ENCODE results near the gene NEURL1. TPM values are rescaled to one million over a fixed set of nuclear protein-coding genes. Genes with fewer than 3 reads are reported as not detected.

NEURL1 gene
- total and polyA plus RNA-seq, 9 donors = 0.28 to 5.6 (median 3.1) TPM

GRCh38 chr10:103570844-103571655, 77.5 kb downstream of the NEURL1 start:
- DNase-seq = no peak
- no peaks in the 10 kb centered on the region for H3K36me3 ChIP-seq
- WGBS, 3 donors = 93 to 97% (median 95%) methylated on average over 27 to 28 of the region's 28 CpGs
- no peak overlapping the region for H3K27ac ChIP-seq
- intact Hi-C loops (cut with DNase I) = no loop called here
- H3K27me3 ChIP-seq = no peaks in the 10 kb centered on the region
- TF ChIP-seq CTCF (IDR thresholded peaks at IDR 0.05) (no peak), EP300 (IDR thresholded peaks at IDR 0.05) (no peak), POLR2A (IDR thresholded peaks at IDR 0.05) (no peak)
- H3K4me1 ChIP-seq (ENCODE audit: insufficient read depth) = peaks cover 2% of the 10 kb centered on the region
- H3K4me3 ChIP-seq = no peak overlapping the region
- H3K9me3 ChIP-seq = no peaks in the 10 kb centered on the region

- Histone ChIP-seq H3K4me3 (no peak overlapping the region), H3K4me1 (ENCODE audit: insufficient read depth) (peaks cover 2% of the 10 kb centered on the region), H3K27ac (no peak overlapping the region), H3K36me3 (no peaks in the 10 kb centered on the region), H3K27me3 (no peaks in the 10 kb centered on the region), H3K9me3 (no peaks in the 10 kb centered on the region)
- WGBS, 3 donors = 95 to 98% (median 96%) methylated on average over 15 to 18 of the region's 18 CpGs
- TF ChIP-seq CTCF (IDR thresholded peaks at IDR 0.05) = no peak
- TF ChIP-seq POLR2A (IDR thresholded peaks at IDR 0.05) = no peak
- TF ChIP-seq EP300 (IDR thresholded peaks at IDR 0.05) = no peak
- intact Hi-C loops (cut with DNase I) = no loop called here
- DNase-seq = no peak
Observed at GRCh38 chr10:103571656-103571975, 78.1 kb downstream of the NEURL1 start.

GRCh38 chr10:103572347-103573204, 79.1 kb downstream of the NEURL1 start:
- 84 to 90% (median 89%) methylated on average over 10 of the region's 10 CpGs for WGBS, 3 donors
- Histone ChIP-seq H3K27ac (no peak overlapping the region), H3K9me3 (no peaks in the 10 kb centered on the region), H3K27me3 (no peaks in the 10 kb centered on the region), H3K4me3 (no peak overlapping the region), H3K36me3 (no peaks in the 10 kb centered on the region), H3K4me1 (ENCODE audit: insufficient read depth) (peaks cover 2% of the 10 kb centered on the region)
- intact Hi-C loops (cut with DNase I) = no loop called here
- DNase-seq = no peak
- TF ChIP-seq POLR2A (IDR thresholded peaks at IDR 0.05) = no peak
- TF ChIP-seq EP300 (IDR thresholded peaks at IDR 0.05) = no peak
- TF ChIP-seq CTCF (IDR thresholded peaks at IDR 0.05) = no peak

- no peak for TF ChIP-seq CTCF (IDR thresholded peaks at IDR 0.05)
- no peak for TF ChIP-seq POLR2A (IDR thresholded peaks at IDR 0.05)
- TF ChIP-seq EP300 (IDR thresholded peaks at IDR 0.05) = no peak
- H3K9me3 ChIP-seq = no peaks in the 10 kb centered on the region
- DNase-seq = no peak
- H3K4me1 ChIP-seq (ENCODE audit: insufficient read depth) = peaks cover 2% of the 10 kb centered on the region
- H3K4me3 ChIP-seq = no peak overlapping the region
- H3K36me3 ChIP-seq = no peaks in the 10 kb centered on the region
- 50 to 64% (median 63%) methylated on average over 7 of the region's 7 CpGs for WGBS, 3 donors
- no peak overlapping the region for H3K27ac ChIP-seq
- intact Hi-C loops (cut with DNase I) = no loop called here
- no peaks in the 10 kb centered on the region for H3K27me3 ChIP-seq
Observed at GRCh38 chr10:103573205-103573487, 79.6 kb downstream of the NEURL1 start.

Data from ovary (tissue), 9 donors.